H1 (cell line): ENCODE results near the gene IFNW1. TPM values are rescaled to one million over a fixed set of nuclear protein-coding genes. Genes with fewer than 3 reads are reported as not detected.

Experiments used
- CTCF ChIA-PET: fragments of 300-600 bp; sonication (Branson Sonifier 250); formaldehyde crosslinking; loops from one replicate; lab custom pipeline; 2021; ENCODE audit not compliant: partially characterized antibody; lab: Charles Lee
- POLR2A ChIA-PET: fragments of 300-600 bp; sonication (Branson Sonifier 250); formaldehyde crosslinking; loops from one replicate; lab custom pipeline; 2021; ENCODE audit warnings: inconsistent platforms; ENCODE audit not compliant: partially characterized antibody; lab: Charles Lee
- DNase-seq, 2 experiments: peaks; one replicate each; pipeline versions ENCODE4 v3.0.0 to v3.0.0-alpha.2; 2010 to 2022; ENCODE audit warnings: low spot score in 2 of 2, low read depth in 1 of 2, mixed read lengths in 1 of 2
- FAIRE-seq: peaks from 2 replicates; lab custom pipeline; 2011; peaks lifted over from hg19 to GRCh38; lab: Jason Lieb, UNC
- H2AFZ ChIP-seq: 2 replicates; pipeline ENCODE4 v1.8.1; 2012; ENCODE audit warnings: low read length, inconsistent platforms
- H2AK5ac ChIP-seq: 2 replicates; pipeline ENCODE4 v1.6.1; 2013; ENCODE audit warnings: low read depth, low read length
- H2BK120ac ChIP-seq: replicated peaks from 2 replicates; pipeline ENCODE3; 2013; ENCODE audit warnings: low read depth, low read length, inconsistent platforms
- H2BK12ac ChIP-seq: 2 replicates; pipeline ENCODE4 v1.6.1; 2013; ENCODE audit warnings: low read depth, low read length
- H2BK15ac ChIP-seq: 2 replicates; pipeline ENCODE4 v1.6.1; 2013; ENCODE audit warnings: low read length
- H2BK20ac ChIP-seq: 2 replicates; pipeline ENCODE4 v1.6.1; 2013; ENCODE audit warnings: low read length
- H2BK5ac ChIP-seq: 2 replicates; pipeline ENCODE4 v1.6.1; 2013; ENCODE audit warnings: low read depth, low read length
- H3K14ac ChIP-seq: 2 replicates; pipeline ENCODE4 v1.6.1; 2013; ENCODE audit warnings: inconsistent platforms; ENCODE audit not compliant: insufficient read length
- H3K18ac ChIP-seq: 2 replicates; pipeline ENCODE4 v1.6.1; 2013; ENCODE audit warnings: low read length; ENCODE audit errors: extremely low read depth
- H3K23ac ChIP-seq: 2 replicates; pipeline ENCODE4 v1.6.1; 2013; ENCODE audit warnings: inconsistent platforms; ENCODE audit not compliant: insufficient read length
- H3K23me2 ChIP-seq: 2 replicates; pipeline ENCODE4 v1.6.1; 2013; ENCODE audit warnings: low read depth, low read length
- H3K27ac ChIP-seq: 2 replicates; pipeline ENCODE4 v1.6.1; 2011; ENCODE audit warnings: low read depth, low read length, inconsistent platforms
- H3K27me3 ChIP-seq, 4 experiments: replicated peaks in 1 of 4; 1 replicate in 1 of 4; 2 replicates in 3 of 4; pipeline versions ENCODE4 v1.6.1 to v1.8.1; 2011 to 2013; ENCODE audit warnings: low read length in 3 of 4, mild to moderate bottlenecking in 3 of 4, inconsistent platforms in 2 of 4, mixed read lengths in 2 of 4, moderate library complexity in 1 of 4; ENCODE audit not compliant: control insufficient read depth in 3 of 4, insufficient read depth in 3 of 4; ENCODE audit errors: extremely low read depth in 1 of 4
- H3K36me3 ChIP-seq, 4 experiments: 2 replicates each; pipeline versions ENCODE4 v1.6.1 to v1.8.1; 2011 to 2013; ENCODE audit warnings: mild to moderate bottlenecking in 4 of 4, low read length in 3 of 4, moderate library complexity in 2 of 4, control low read depth in 1 of 4, inconsistent platforms in 1 of 4; ENCODE audit not compliant: insufficient read depth in 4 of 4, control insufficient read depth in 2 of 4
- H3K4ac ChIP-seq: replicated peaks from 2 replicates; pipeline ENCODE3; 2013; ENCODE audit warnings: low read length, low read depth, mixed read lengths, inconsistent platforms; ENCODE audit not compliant: insufficient read length
- H3K4me1 ChIP-seq, 4 experiments: replicated peaks in 1 of 4; 1 replicate in 1 of 4; 2 replicates in 3 of 4; pipeline versions ENCODE4 v1.6.1 to v1.8.1; 2011 to 2013; ENCODE audit warnings: low read length in 3 of 4, inconsistent platforms in 2 of 4, mixed read lengths in 1 of 4; ENCODE audit not compliant: insufficient read depth in 4 of 4, control insufficient read depth in 3 of 4
- H3K4me2 ChIP-seq, 2 experiments: 2 replicates each; pipeline versions ENCODE4 v1.6.1 to v1.8.1; 2011 to 2013; ENCODE audit warnings: low read depth in 2 of 2, low read length in 2 of 2, control low read depth in 1 of 2, inconsistent platforms in 1 of 2, mild to moderate bottlenecking in 1 of 2; ENCODE audit not compliant: insufficient read depth in 1 of 2
- H3K4me3 ChIP-seq, 4 experiments: fragments of 200-600, 300-600 bp in 1 of 4; sonication (generic), shearing (Covaris generic), sonication (Bioruptor Twin) in 1 of 4; 2 replicates each; pipeline versions ENCODE4 v1.5.1 to v1.8.1; 2011 to 2016; ENCODE audit warnings: low read length in 4 of 4, low read depth in 3 of 4, control low read depth in 2 of 4, inconsistent platforms in 2 of 4, mild to moderate bottlenecking in 2 of 4, mixed read lengths in 1 of 4, moderate library complexity in 1 of 4; ENCODE audit not compliant: insufficient read depth in 2 of 4; ENCODE audit errors: extremely low read depth in 1 of 4
- H3K56ac ChIP-seq: replicated peaks from 2 replicates; pipeline ENCODE3; 2013; ENCODE audit warnings: low read depth, mild to moderate bottlenecking, mixed read lengths, low read length, inconsistent platforms; ENCODE audit not compliant: insufficient read length
- H3K79me1 ChIP-seq: 2 replicates; pipeline ENCODE4 v1.6.1; 2013; ENCODE audit warnings: low read depth, low read length, control low read depth
- H3K79me2 ChIP-seq, 2 experiments: 2 replicates each; pipeline versions ENCODE4 v1.6.1 to v1.8.1; 2012 to 2013; ENCODE audit warnings: low read length in 2 of 2, mild to moderate bottlenecking in 2 of 2, inconsistent platforms in 1 of 2; ENCODE audit not compliant: insufficient read depth in 2 of 2, control insufficient read depth in 1 of 2
- H3K9ac ChIP-seq, 4 experiments: replicated peaks in 1 of 4; 1 replicate in 1 of 4; 2 replicates in 3 of 4; pipeline versions ENCODE4 v1.6.1 to v1.8.1; 2011 to 2013; ENCODE audit warnings: low read depth in 3 of 4, low read length in 3 of 4, control low read depth in 2 of 4, mild to moderate bottlenecking in 2 of 4, moderate library complexity in 2 of 4, inconsistent platforms in 1 of 4; ENCODE audit errors: extremely low read depth in 1 of 4
- H3K9me3 ChIP-seq, 2 experiments: 2 replicates each; pipeline versions ENCODE4 v1.6.1 to v1.8.1; 2012 to 2013; ENCODE audit warnings: mild to moderate bottlenecking in 2 of 2, moderate library complexity in 2 of 2, control low read depth in 1 of 2, inconsistent platforms in 1 of 2, low read depth in 1 of 2, low read length in 1 of 2, mixed read lengths in 1 of 2; ENCODE audit not compliant: insufficient read depth in 2 of 2
- H4K20me1 ChIP-seq, 2 experiments: replicated peaks in 1 of 2; 2 replicates each; pipeline versions ENCODE3 to v1.8.1; 2011 to 2013; ENCODE audit warnings: inconsistent platforms in 2 of 2, low read length in 2 of 2, mild to moderate bottlenecking in 1 of 2; ENCODE audit not compliant: insufficient read depth in 2 of 2, control insufficient read depth in 1 of 2
- H4K5ac ChIP-seq: 2 replicates; pipeline ENCODE4 v1.6.1; 2013; ENCODE audit warnings: low read length, low read depth, mixed read lengths, inconsistent platforms; ENCODE audit not compliant: insufficient read length
- H4K8ac ChIP-seq: 2 replicates; pipeline ENCODE4 v1.8.0; 2013; ENCODE audit warnings: mild to moderate bottlenecking, moderate library complexity, low read length, inconsistent platforms; ENCODE audit not compliant: insufficient read depth; ENCODE audit errors: extremely low read depth
- H4K91ac ChIP-seq: replicated peaks from 2 replicates; pipeline ENCODE3; 2013; ENCODE audit warnings: low read length, mixed read lengths, inconsistent platforms; ENCODE audit not compliant: insufficient read length
- CTCF ChIP-seq, 3 experiments: IDR thresholded peaks; 1 replicate in 2 of 3; 2 replicates in 1 of 3; pipeline versions ENCODE4 v1.5.1 to v1.6.1; 2011; ENCODE audit warnings: low read length in 3 of 3, mild to moderate bottlenecking in 3 of 3, inconsistent platforms in 2 of 3, low read depth in 1 of 3, moderate library complexity in 1 of 3; ENCODE audit not compliant: insufficient read depth in 1 of 3; ENCODE audit errors: control extremely low read depth in 1 of 3
- MAFK ChIP-seq: IDR thresholded peaks from 2 replicates; pipeline ENCODE4 v1.6.1; 2012; ENCODE audit warnings: low read depth, mild to moderate bottlenecking, improper control_type of control experiment, low read length
- WGBS, 2 experiments: shearing (Covaris generic) in 1 of 2; methylation state at CpG; one replicate each; pipeline versions ENCODE4 v1.1.6 to v1.1.7; 2013 to 2015; ENCODE audit warnings: low lambda C conversion rate in 2 of 2, mixed read lengths in 2 of 2, inconsistent platforms in 1 of 2, low coverage in 1 of 2, missing lambda C conversion rate in 1 of 2; ENCODE audit not compliant: insufficient replicate concordance in 2 of 2, insufficient coverage in 1 of 2, insufficient read length in 1 of 2; ENCODE audit errors: extremely low coverage in 1 of 2, missing lambda C conversion rate in 1 of 2; 5-methylcytosine and 5-hydroxymethylcytosine counted together
- polyA plus RNA-seq, 7 experiments: library from polyadenylated mRNA; depleted of rRNA in 3 of 7; stranded (reverse) in 5 of 7; unstranded in 2 of 7; fragments of >200 nt in 5 of 7; fragments of 200-250 nt in 2 of 7; gene quantifications; 1 replicate in 5 of 7; 2 replicates in 1 of 7; 4 replicates in 1 of 7; pipeline versions ENCODE4 v1.2.1 to v1.2.3, GENCODE V29; 2011 to 2013; ENCODE audit warnings: missing spikeins in 2 of 7, mixed read lengths in 2 of 7
- total RNA-seq: library from RNA; stranded (reverse); fragmentation: NEBNext Ultra II Directional; extraction: Animal tissue kit (Norgen Biotek cat#: 25700); gene quantifications from 2 replicates; pipeline ENCODE4 v1.2.1, GENCODE V29; 2021

Gene IFNW1
- total and polyA plus RNA-seq, 2 of the 8 experiments (the other 6 are each of a cell fraction or from before 2014, with no cell fraction given) = not detected

- no peak overlapping the region for H3K4ac ChIP-seq
- no peak overlapping the region for H2BK12ac ChIP-seq
- TF ChIP-seq MAFK = peak; percentile 32; the same call in 1 of the 2 replicates
- no peak for TF ChIP-seq CTCF (IDR thresholded peaks at IDR 0.05; ENCODE audit: control extremely low read depth in 1 of 3, insufficient read depth in 1 of 3, low read depth in 1 of 3, low read length in 3 of 3)
- no peak overlapping the region for H3K23ac ChIP-seq
- H3K9me3 ChIP-seq = no peaks in the 10 kb centered on the region
- no peak overlapping the region for H2BK5ac ChIP-seq
- H4K8ac ChIP-seq = no peak overlapping the region
- no peak overlapping the region for H3K4me2 ChIP-seq
- no peak overlapping the region for H4K91ac ChIP-seq
- H2AFZ ChIP-seq = no peak overlapping the region
- no peaks in the 10 kb centered on the region for H4K20me1 ChIP-seq
- no peaks in the 10 kb centered on the region for H3K79me1 ChIP-seq
- no peak overlapping the region for H2BK20ac ChIP-seq
- no peak overlapping the region for H2BK15ac ChIP-seq
- CTCF ChIA-PET = interaction anchor here (0.6 to 1.1 kb wide), 2 partner anchors 15 to 58 kb away, joined by 3 read pairs; no protein-coding TSS in a partner anchor
- no peak overlapping the region for H3K27ac ChIP-seq
- H3K18ac ChIP-seq = no peak overlapping the region
- H3K36me3 ChIP-seq = no peaks in the 10 kb centered on the region
- no peak overlapping the region for H2AK5ac ChIP-seq
- H3K23me2 ChIP-seq = no peaks in the 10 kb centered on the region; the same call in 1 of the 2 replicates
- no peak overlapping the region for H3K4me3 ChIP-seq
- FAIRE-seq (no peak), DNase-seq (no peak)
- H2BK120ac ChIP-seq = no peak overlapping the region
- H3K9ac ChIP-seq = no peak overlapping the region
- no peak overlapping the region for H3K14ac ChIP-seq
- H3K56ac ChIP-seq = no peak overlapping the region
- H3K4me1 ChIP-seq = no peaks in the 10 kb centered on the region
- H4K5ac ChIP-seq = no peak overlapping the region
- POLR2A ChIA-PET = no interaction called here
- 91% methylated on average over 1 of the region's 1 CpG; no CpG with 5 or more reads in 1 of the 2 experiments for WGBS, 2 experiments
- H3K79me2 ChIP-seq = no peaks in the 10 kb centered on the region
- H3K27me3 ChIP-seq = no peaks in the 10 kb centered on the region
Measured at GRCh38 chr9:21137020-21137419, 4.6 kb downstream of the IFNW1 start.
